HFF-Myc (cell line): ENCODE measurements around the gene PI4K2A.

Experiments
- DNase-seq: peaks from one replicate; pipeline ENCODE4 v3.0.0-alpha.2; 2011; ENCODE audit warnings: low read depth; ENCODE audit errors: extremely low read depth
- H3K4me3 ChIP-seq: replicated peaks from 2 replicates; pipeline ENCODE4 v1.5.1; 2011; ENCODE audit warnings: low read depth, mild to moderate bottlenecking, control low read depth, low read length
- TF ChIP-seq, protein P1 (sequence below): IDR thresholded peaks from 2 replicates; pipeline ENCODE4 v1.5.1; 2012; ENCODE audit warnings: mild to moderate bottlenecking, low read depth, low read length, control low read depth; ENCODE audit errors: missing control alignments

Gene PI4K2A

DNA sequence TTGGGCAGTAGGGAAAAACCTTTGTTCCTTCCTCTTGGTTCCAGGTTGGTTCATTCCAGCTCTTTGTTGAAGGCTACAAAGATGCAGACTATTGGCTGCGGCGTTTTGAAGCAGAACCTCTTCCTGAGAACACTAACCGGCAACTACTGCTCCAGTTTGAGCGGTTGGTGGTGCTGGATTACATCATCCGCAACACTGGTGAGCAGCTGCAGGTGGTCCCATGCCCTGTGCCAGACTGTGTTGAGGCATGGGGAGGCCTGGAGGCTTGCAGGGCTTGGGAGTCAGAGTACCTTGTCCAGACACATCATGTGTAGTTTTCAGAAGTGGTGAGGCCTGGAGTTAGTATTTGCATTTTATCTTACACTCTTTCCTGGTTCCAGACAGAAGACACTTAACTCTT, 16.3 kb downstream of the PI4K2A start:
- H3K4me3 ChIP-seq = no peak overlapping the region
- DNase-seq = no peak
- TF ChIP-seq, protein P1, sequence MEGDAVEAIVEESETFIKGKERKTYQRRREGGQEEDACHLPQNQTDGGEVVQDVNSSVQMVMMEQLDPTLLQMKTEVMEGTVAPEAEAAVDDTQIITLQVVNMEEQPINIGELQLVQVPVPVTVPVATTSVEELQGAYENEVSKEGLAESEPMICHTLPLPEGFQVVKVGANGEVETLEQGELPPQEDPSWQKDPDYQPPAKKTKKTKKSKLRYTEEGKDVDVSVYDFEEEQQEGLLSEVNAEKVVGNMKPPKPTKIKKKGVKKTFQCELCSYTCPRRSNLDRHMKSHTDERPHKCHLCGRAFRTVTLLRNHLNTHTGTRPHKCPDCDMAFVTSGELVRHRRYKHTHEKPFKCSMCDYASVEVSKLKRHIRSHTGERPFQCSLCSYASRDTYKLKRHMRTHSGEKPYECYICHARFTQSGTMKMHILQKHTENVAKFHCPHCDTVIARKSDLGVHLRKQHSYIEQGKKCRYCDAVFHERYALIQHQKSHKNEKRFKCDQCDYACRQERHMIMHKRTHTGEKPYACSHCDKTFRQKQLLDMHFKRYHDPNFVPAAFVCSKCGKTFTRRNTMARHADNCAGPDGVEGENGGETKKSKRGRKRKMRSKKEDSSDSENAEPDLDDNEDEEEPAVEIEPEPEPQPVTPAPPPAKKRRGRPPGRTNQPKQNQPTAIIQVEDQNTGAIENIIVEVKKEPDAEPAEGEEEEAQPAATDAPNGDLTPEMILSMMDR = no peak

GRCh38 chr10:97659589-97659988, 19.1 kb downstream of the PI4K2A start:
- DNase-seq = peak; percentile 89
- TF ChIP-seq, protein P1 = no peak
- H3K4me3 ChIP-seq = no peak overlapping the region

GRCh38 chr10:97664282-97664850, 23.9 kb downstream of the PI4K2A start:
- TF ChIP-seq, protein P1 = no peak
- no peak overlapping the region for H3K4me3 ChIP-seq
- no peak for DNase-seq

GRCh38 chr10:97666992-97667391, 26.5 kb downstream of the PI4K2A start:
- TF ChIP-seq, protein P1 = no peak
- H3K4me3 ChIP-seq = no peak overlapping the region
- DNase-seq = no peak

- no peak for DNase-seq
- TF ChIP-seq, protein P1 = no peak
- H3K4me3 ChIP-seq = no peak overlapping the region
These were observed 27.0 kb downstream of the PI4K2A start for GRCh38 chr10:97667463-97667862.

DNA sequence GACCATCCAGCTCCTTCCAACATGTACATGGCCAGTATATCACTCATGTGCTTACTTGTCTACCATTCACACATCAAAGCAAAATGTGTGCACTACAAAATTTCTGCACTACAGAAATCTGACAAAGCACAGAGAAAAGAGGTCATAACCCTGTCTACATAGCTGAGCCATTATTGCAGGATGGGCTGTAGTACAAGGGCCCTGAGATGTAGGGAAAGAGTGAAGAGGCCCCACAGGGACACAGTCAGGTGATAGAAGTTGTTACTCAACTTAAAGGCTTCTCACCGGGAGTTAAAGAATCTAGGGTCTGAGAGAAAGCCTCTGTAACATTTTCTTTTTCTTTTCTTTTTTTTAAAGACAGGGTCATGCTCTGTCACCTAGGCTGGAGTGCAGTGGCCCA, 29.1 kb downstream of the PI4K2A start:
- H3K4me3 ChIP-seq = no peak overlapping the region
- DNase-seq = no peak
- TF ChIP-seq, protein P1 = no peak
